ENCODE results near the gene COX10.
"Not testable (repeated sequence)": the region's sequence is repeated elsewhere in the genome, so short reads cannot be mapped to it uniquely, and the experiment has no call there.

- TF ChIP-seq, protein P1, sequence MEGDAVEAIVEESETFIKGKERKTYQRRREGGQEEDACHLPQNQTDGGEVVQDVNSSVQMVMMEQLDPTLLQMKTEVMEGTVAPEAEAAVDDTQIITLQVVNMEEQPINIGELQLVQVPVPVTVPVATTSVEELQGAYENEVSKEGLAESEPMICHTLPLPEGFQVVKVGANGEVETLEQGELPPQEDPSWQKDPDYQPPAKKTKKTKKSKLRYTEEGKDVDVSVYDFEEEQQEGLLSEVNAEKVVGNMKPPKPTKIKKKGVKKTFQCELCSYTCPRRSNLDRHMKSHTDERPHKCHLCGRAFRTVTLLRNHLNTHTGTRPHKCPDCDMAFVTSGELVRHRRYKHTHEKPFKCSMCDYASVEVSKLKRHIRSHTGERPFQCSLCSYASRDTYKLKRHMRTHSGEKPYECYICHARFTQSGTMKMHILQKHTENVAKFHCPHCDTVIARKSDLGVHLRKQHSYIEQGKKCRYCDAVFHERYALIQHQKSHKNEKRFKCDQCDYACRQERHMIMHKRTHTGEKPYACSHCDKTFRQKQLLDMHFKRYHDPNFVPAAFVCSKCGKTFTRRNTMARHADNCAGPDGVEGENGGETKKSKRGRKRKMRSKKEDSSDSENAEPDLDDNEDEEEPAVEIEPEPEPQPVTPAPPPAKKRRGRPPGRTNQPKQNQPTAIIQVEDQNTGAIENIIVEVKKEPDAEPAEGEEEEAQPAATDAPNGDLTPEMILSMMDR (conservative IDR thresholded peaks at IDR 0.05; ENCODE audit: low read depth, low read length): not testable (repeated sequence)
- TF ChIP-seq EZH2 (IDR thresholded peaks at IDR 0.05; ENCODE audit: borderline replicate concordance, low read depth, low read length, poor library complexity, severe bottlenecking): not testable (repeated sequence)
Observed at GRCh38 chr17:14192636-14193344, 123.5 kb downstream of the COX10 start.
